LNCaP clone FGC (cell line): ENCODE results near the gene AGK.

Source experiments
- DNase-seq: peaks from one replicate; pipeline ENCODE4 v3.0.0-alpha.2; 2011; ENCODE audit warnings: low read depth
- H3K4me3 ChIP-seq: 2 replicates; pipeline ENCODE4 v1.5.1; 2011; ENCODE audit warnings: mild to moderate bottlenecking, low read depth, low read length, control low read depth
- CTCF ChIP-seq: IDR thresholded peaks from 2 replicates; pipeline ENCODE4 v1.5.1; 2012; ENCODE audit warnings: mild to moderate bottlenecking; ENCODE audit not compliant: control insufficient read depth, insufficient read depth; ENCODE audit errors: extremely low read depth

AGK gene

GRCh38 chr7:141515941-141516340 is 35.3 kb upstream of the AGK start:
- DNase-seq = no peak
- H3K4me3 ChIP-seq = no peak overlapping the region
- TF ChIP-seq CTCF = no peak

- TF ChIP-seq CTCF = no peak
- no peak for DNase-seq
- H3K4me3 ChIP-seq = no peak overlapping the region
Measured at GRCh38 chr7:141519623-141520022, 31.6 kb upstream of the AGK start.

GRCh38 chr7:141522657-141523342 is 28.4 kb upstream of the AGK start:
- H3K4me3 ChIP-seq = no peak overlapping the region
- no peak for DNase-seq
- TF ChIP-seq CTCF = no peak

GRCh38 chr7:141525973-141526514 is 25.2 kb upstream of the AGK start:
- no peak for TF ChIP-seq CTCF
- H3K4me3 ChIP-seq = no peak overlapping the region
- DNase-seq = no peak

- H3K4me3 ChIP-seq = no peak overlapping the region
- no peak for TF ChIP-seq CTCF
- no peak for DNase-seq
Measured at GRCh38 chr7:141527076-141527475, 24.1 kb upstream of the AGK start.

GRCh38 chr7:141528399-141528798 is 22.8 kb upstream of the AGK start:
- H3K4me3 ChIP-seq = no peak overlapping the region
- no peak for TF ChIP-seq CTCF
- no peak for DNase-seq
